NCI-H187 (cell line): ENCODE results near the gene SEZ6.

Experiments used
- DNase-seq, 2 experiments: peaks; one replicate each; lab custom pipeline; 2025; lab: John Stamatoyannopoulos, UW

SEZ6 gene

GRCh38 chr17:28975646-28976045, 30.2 kb downstream of the SEZ6 start:
- DNase-seq, result no peak

GRCh38 chr17:28975031-28975430, 30.8 kb downstream of the SEZ6 start:
- DNase-seq, result no peak

GRCh38 chr17:28974451-28974850, 31.4 kb downstream of the SEZ6 start:
- DNase-seq, result no peak

- DNase-seq, result peak in 1 of 2 experiments; percentile 58
Measured at GRCh38 chr17:28973425-28973824, 32.4 kb downstream of the SEZ6 start.

GRCh38 chr17:28972437-28972836, 33.4 kb downstream of the SEZ6 start:
- no peak for DNase-seq

GRCh38 chr17:28970879-28971278, 35.0 kb downstream of the SEZ6 start:
- DNase-seq, result no peak

GRCh38 chr17:28969706-28970393, 36.0 kb downstream of the SEZ6 start:
- DNase-seq, result no peak

GRCh38 chr17:28968914-28969295, 36.9 kb downstream of the SEZ6 start:
- no peak for DNase-seq

GRCh38 chr17:28968231-28968913, 37.5 kb downstream of the SEZ6 start:
- DNase-seq, result no peak

- no peak for DNase-seq
Measured at GRCh38 chr17:28967221-28968135, 38.4 kb downstream of the SEZ6 start.

- DNase-seq, result no peak
Measured at GRCh38 chr17:28963841-28964240, 42.0 kb downstream of the SEZ6 start.

- DNase-seq, result no peak
Measured at GRCh38 chr17:28963055-28963611, 42.7 kb downstream of the SEZ6 start.

- no peak for DNase-seq
Measured at GRCh38 chr17:28961391-28961790, 44.4 kb downstream of the SEZ6 start.

GRCh38 chr17:28960256-28961061, 45.4 kb downstream of the SEZ6 start:
- DNase-seq, result no peak

- no peak for DNase-seq
Measured at GRCh38 chr17:28959471-28959871, 46.4 kb downstream of the SEZ6 start.

GRCh38 chr17:28958820-28959455, 46.9 kb downstream of the SEZ6 start:
- DNase-seq, result no peak

GRCh38 chr17:28957992-28958355, 47.9 kb downstream of the SEZ6 start:
- no peak for DNase-seq

GRCh38 chr17:28957277-28957991, 48.4 kb downstream of the SEZ6 start:
- no peak for DNase-seq

- no peak for DNase-seq
Measured at GRCh38 chr17:28956861-28957260, 49.0 kb downstream of the SEZ6 start.

- no peak for DNase-seq
Measured at GRCh38 chr17:28956112-28956511, 49.7 kb downstream of the SEZ6 start.
